Activated CD4-positive, alpha-beta T cell treated with anti-CD3 and anti-CD28 coated beads for 48 hours (primary cell): ENCODE results near the gene HDGFL2.

Experiments
- DNase-seq: peaks from one replicate; pipeline ENCODE4 v3.0.0-alpha.2; 2020

Gene HDGFL2

DNA sequence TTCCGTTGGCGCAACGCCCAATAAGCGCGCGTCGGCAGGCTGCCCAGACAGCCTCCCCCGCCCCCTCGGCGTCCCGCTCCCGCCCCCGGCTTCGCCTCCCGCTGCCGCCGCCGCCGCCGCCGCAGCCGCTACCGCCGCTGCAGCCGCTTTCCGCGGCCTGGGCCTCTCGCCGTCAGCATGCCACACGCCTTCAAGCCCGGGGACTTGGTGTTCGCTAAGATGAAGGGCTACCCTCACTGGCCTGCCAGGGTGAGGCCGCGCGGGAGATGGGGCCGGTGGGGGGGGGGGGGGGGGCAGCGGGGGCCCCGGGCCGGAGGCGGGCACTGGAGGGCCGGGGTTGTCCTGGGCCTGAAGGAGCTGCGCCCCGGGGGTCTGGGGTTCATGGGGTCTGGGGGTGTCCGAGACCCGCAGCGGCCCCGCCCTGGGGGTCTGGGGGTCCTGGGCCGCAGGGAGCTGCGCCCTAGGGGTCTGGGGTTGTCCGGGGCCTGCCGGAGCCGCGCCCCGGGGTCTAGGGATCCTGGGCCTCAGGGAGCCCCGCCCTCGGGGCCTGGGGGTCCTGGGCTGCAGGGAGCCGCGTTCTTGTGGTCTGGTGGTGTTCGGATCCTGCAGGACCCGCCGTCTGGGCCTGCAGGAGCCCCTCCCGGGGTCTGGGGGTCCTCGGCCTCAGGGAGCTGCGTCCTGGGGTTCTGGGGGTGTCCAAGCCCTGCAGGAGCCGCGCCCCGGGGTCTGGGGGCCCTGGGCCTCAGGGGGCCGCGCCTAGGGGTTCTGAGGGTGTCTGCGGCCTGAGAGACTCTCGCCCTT lies at the start of gene HDGFL2:
Gene HDGFL2, plus strand, starts transcription at position 124 of the 801 bp plus-strand sequence. Its CDS starts 54 bp downstream, at position 178.
- no peak for DNase-seq

DNA sequence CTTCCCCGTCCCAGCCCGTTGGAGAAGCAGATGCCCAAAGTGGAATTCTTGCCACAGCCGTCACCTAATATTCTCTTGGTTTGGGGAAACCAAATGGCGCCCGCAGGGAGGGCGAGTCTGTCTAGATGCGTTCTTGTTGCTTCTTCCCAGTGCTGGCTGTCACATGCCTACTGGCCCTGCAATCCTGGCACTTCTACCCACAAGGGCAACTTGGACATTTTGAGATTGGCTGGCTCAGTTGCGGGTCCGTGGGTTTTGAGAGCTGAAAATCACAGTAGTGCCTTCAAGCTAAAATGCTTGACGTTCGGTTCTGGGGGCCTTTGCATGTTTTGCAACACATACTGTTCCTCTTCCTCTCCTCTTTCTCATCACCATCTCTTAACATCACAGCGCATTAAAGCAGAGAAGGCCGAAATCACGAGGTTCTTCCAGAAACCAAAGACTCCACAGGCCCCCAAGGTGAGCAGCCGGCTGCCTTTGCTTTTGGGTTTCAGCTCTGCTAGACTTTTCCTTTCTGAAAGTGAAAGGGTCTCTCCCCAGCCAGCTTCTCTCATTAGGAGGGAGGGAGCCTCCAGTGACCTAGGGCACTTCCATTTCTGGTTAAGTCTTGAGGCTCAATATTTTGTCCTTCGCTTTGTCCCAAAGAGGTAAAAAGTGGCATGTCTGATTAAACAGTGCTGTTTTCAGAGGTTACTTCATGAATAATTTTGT lies 48.5 kb upstream of the HDGFL2 start:
- DNase-seq, result no peak

DNA sequence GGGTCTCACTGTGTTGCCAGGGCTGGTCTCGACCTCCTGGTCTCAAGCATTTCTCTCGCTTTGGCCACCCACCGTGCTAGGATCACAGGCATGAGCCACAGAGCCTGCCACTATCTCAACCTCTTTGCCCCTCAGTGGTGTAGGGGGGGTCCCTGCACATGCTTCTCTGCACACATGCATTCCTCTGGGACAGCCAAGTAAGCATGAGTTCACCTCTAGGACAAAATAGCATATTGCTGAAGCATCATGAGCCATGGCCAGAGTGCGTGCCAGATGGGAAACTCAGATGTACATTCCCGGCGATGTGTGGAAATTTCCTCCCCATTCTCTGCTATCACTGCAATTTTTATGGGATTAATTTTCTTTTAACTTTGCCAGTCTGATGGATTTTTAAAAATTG lies 46.6 kb upstream of the HDGFL2 start:
- no peak for DNase-seq

DNA sequence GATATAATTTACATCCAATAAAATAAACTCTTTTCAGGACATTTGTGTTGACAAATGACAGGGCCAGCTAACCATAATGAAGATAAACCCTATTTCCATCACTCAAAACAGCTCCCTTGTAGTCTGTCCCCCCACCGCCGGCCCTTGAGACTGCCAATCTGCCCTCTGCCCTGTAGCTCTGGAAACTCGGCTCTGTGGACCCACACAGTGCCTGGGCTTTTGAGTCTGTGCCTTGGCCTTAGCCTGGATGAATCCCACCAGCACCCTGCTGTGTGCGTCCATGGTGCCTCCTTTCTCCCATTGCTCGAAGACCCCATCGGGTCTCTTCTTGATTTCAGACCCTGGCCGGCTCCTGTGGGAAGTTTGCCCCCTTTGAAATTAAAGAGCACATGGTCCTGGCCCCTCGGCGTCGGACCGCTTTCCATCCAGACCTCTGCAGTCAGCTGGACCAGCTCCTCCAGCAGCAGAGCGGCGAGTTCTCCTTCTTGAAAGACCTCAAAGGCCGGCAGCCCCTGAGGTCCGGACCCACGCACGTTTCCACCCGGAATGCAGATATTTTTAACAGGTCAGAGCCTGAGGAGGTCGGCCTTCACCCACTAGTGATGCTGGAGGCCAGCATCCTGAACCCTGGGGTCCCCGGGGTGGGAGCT lies 43.6 kb upstream of the HDGFL2 start:
- no peak for DNase-seq

DNA sequence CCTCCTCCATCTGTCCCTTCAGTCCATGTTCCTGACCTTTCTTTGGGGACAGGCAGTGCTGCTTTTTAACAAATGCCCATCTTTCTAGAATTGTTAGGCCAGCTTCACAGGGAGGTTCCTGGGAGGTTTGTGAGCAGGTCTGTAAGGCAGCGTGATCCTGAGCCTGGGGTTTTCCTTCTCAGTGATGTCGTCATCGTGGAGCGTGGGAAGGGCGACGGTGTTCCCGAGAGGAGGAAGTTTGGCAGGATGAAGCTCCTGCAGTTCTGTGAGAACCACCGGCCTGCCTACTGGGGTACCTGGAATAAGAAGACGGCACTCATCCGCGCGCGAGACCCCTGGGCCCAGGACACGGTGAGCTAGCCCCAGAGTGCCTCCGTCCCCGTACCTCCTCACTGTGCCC lies 42.8 kb upstream of the HDGFL2 start:
- DNase-seq, result no peak

DNA sequence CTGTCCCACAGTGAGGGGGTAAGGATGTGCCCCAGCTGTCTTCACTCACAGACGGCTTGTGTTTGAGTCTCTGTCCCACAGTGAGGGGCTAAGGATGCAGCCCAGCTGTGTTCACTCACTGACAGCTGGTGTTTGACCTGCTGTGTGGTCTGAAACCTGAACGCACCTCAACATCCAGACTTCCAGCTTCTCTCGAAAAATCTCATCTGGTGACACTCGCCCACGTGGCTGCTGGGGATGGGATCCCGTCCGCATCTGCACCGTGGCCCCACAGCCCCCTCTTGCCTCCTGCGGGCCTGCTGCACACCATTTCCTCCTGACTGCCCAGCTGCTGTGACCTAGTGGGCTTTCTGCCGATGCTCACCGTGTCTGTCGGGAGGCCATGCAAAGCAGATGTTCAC lies 42.3 kb upstream of the HDGFL2 start:
- no peak for DNase-seq

DNA sequence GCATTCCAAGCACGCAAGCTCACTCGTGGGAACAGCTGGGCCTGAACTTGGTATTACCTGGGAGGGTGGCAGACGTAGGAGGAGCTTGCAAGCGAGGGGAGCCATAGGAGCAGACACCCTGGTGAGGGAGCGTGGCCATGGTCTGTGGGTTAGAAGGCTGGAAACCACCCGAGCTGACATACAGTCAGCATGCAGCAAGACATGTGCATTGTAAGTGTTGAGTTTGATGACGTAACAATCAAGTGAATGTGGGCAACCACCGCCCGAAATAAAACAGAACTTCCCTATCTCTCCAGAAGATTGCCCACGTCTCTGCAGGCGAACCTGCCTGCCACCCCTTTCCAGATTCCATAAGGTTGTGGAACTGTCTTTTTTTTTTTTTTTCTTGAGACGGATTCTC lies 41.3 kb upstream of the HDGFL2 start:
- DNase-seq, result no peak

DNA sequence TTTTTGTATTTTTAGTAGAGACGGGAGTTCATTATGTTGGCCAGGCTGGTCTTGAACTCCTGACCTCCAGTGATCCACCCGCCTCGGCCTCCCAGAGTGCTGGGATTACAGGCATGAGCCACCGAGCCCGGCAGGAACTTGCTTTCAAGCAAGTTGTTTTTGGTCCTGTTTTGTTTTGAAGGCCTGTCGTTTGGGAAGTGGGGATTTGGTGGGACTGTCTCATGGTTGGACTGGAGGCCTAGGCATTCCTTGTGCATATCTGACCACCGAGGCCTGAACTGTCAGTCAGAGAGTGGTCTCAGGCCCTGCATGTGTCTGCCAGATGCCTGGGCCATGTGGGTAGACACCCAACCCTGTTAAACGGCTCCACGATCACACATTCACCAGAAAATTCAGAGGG lies 40.8 kb upstream of the HDGFL2 start:
- no peak for DNase-seq

DNA sequence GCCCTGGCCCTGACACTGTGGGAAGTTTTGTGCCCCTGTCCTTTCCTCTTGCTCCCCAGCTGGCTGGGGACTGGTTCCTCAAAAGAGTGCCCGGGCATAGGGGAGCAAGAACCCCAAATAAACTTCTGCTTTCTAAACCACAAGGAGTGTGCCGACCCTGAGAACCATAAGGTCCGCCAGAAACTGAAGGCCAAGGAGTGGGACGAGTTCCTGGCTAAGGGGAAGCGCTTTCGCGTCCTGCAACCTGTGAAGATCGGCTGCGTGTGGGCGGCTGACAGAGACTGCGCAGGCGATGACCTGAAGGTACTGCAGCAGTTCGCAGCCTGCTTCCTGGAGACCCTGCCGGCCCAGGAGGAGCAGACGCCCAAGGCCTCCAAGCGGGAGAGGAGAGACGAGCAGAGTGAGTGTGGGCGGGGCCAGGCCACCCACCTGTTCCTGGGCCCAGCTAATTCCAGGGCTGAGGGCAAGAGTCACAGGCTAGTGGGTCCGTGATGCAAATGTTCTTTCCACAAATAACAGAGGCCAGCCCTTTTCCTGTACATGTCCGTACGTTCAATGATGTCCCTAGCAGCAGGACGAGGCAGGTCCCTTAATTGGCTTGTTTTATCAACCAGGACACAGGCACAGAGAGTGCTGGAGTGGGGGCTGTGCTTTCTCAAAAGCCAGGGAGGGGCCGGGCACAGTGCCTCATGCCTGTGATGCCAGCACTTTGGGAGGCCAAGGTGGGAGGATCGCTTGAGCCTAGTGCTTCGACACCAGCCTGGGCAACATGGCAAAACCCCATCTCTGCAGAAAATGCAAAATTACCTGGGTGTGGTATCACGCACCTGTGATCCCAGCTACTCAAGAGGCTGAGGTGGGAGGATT lies 40.1 kb upstream of the HDGFL2 start:
- DNase-seq, result no peak

DNA sequence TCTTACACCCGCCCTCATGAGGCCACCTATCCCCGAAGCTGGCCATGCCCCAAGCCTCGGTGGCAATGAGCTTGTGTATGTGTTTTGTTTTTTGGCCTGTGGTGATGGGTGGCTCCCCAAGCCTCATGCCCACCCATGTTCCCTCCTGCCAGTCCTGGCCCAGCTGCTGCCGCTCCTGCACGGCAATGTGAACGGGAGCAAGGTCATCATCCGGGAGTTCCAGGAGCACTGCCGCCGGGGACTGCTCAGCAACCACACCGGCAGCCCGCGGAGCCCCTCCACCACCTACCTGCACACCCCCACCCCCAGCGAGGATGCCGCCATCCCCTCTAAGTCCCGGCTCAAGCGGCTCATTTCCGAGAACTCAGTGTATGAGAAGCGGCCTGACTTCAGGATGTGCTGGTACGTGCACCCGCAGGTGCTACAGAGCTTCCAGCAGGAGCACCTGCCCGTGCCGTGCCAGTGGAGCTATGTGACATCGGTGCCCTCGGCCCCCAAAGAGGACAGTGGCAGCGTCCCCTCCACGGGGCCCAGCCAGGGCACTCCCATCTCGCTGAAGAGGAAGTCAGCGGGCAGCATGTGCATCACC lies 39.1 kb upstream of the HDGFL2 start:
- DNase-seq, result no peak

DNA sequence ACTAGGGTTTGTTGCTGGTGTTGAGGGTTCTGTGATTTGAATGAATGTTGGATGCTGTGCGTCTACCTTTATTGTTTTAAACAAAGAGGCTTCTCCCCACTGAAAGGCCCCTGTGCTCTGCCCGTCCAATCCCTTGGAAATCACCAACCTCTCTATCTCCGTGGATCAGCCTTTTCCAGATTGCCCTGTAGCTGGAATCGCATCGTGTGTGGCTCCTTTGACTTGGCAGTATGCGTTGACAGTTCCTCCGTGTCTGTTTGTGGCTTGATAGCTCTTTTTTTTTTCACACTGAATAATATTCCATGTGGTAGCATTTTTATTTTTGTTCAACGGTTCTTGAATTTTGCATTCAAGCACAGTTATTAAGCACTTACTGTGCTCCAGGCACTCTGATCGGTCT lies 37.7 kb upstream of the HDGFL2 start:
- no peak for DNase-seq

DNA sequence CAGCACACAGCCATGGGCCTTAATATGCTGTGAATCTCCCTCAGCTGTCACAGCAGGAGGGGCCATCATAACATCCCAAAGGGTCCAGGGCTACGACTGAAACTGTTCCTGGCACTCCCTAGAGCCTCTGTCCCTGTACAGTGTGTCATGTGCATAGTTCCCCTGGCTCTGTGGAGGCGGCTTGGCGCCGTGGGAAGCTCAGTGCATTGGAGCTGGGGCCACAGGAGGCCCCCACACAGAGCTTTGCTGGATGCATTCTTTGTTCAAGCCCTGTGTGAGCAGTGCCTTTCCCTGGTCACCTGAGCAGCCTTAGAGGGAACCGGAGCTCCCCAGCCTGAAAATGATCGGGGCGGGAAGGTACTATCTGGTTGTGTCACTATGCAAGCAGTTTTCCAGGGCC lies 35.9 kb upstream of the HDGFL2 start:
- DNase-seq, result no peak

DNA sequence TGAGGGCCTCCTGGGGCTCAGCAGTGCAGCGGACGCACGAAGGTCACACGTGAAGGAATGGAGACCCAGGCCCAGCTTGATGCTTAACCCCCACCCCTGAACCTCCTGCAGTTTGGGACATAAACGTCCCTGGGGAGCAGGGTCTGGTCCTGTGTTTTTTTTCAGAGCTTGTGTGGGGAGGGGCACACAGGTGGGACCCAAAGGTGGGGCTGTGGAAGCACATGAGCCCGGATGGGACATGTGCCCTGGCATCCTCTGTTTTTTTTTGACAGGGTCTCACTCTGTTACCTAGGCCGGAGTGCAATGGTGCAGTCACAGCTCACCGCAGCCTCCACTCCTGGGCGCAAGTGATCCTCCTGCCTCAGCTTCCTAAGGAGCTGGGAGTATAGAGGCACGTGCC lies 35.0 kb upstream of the HDGFL2 start:
- DNase-seq, result no peak

DNA sequence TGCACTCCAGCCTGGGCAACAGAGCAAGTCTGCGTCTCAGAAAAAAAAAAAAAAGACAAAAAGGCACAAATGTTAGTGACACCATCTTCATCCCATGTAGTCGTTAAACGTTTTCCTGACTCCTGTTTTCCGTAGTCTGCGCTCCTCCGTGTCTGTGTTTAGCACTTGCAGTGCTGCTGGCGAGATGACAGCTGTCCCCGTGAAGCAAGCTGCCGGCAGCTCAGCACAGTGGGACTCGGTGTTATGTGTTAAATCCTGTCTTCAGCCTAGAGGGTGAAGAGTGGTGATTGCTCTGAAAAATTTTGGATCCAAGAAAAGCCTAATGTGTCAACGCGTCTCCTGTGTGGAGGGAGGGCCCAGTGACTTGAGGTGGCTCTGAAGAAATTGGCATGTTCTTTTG lies 32.9 kb upstream of the HDGFL2 start:
- no peak for DNase-seq

DNA sequence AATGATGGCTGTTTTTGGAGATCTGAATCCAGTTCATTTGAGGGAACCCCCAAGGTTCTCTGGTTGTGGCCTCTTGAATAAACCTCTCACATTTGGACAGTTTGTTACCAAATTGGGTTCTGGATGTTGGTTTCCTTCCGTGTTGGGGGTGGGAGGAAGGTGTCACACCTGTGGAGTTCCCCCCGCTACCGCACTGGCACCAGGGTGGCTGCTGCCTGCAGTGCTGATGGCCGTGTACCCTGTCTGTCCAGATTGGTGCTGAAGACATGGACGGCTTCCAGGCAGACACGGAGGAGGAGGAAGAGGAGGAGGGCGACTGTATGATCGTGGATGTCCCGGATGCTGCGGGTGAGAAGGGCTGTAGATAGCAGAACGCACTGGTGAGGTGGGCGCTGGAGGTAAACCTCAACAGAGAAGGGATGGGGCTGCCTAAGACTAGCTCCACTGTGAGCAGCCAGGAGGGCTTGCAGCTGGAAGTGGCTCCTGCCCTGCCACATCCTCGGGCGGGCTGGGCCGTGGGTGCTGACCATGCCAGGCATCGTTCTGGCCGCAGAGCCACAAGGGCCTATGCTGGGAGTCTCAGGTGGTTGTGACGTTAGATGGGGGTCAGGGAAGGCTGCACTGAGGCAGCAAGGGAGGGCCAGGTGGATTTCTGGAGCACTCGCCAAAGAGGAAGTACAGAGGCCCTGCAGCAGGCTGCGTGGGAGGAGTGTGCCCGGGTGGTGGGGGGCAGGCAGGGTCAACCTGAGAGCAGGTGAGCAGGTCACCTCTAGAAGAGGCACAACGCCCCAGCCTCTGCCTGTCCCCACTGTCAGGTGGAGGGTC lies 29.9 kb upstream of the HDGFL2 start:
- no peak for DNase-seq

DNA sequence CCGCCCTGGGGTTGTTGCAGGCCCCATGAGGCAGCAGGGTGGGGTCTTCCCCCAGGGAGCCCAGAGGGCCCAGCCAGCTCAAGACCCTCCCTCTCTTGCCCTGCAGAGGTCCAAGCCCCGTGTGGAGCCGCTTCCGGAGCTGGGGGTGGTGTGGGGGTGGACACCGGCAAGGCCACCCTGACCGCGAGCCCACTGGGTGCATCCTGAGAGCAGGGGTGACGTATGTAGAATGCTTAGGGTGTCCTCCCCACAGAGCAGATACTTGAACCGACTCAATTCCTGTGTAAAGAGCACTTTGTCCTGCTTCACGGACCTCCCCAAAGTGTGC lies 29.3 kb upstream of the HDGFL2 start:
- no peak for DNase-seq

DNA sequence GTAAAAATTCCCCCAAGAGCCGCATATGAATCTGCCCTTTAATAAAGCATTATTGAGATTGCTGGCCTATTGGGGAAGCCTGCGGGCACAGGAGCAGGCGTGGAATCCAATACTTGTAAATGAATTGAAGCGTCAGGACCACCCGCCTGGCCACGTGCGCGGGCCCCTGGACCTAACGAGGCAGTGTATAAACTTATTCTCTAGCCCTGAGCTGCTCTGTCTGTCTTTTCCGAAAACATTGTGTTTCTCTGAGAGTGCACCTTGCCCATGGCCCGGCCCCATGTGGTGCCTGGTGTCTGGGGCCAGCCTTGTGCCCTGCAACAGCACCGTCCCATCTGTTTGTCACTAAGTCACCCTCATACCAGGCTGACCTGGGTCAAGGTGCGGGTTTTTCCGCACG lies 28.9 kb upstream of the HDGFL2 start:
- DNase-seq, result no peak

DNA sequence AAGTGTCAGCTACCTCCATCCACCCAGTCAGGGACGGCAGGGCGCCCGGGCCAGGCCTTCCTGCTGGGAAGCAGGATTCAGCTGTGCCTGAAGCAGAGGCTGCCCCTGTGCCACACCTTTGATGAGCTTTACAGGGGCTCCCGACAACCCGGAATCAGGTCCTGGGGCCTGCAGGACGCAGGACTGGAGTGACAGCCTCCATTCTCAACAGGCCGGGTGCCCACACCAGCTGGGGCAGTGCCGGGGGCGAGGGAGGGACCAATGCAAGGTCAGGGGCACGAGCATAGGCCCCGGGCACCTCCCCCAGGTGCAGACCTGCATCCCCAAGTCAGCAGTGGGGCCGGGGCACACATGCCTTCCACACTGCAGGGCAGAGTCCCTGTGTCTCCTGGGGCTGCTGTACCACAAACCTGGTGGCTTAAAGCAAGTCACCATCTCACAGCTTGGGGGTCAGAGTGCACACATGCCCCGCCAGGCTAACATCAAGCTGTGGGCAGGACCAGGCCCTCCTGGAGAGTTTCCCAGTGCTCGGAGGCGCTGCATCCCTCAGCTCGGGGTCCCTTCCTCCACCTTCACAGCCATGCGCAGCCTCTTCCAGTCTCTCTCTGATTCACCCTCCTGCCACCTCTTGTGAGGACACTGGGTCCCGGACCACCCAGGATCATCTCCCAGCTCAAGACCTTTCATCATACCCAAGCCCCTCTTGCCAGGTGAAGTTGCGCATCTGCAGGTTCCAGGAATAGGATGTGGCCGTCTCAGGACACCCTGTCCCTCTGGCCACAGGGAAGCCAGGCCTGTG lies 27.9 kb upstream of the HDGFL2 start:
- no peak for DNase-seq

DNA sequence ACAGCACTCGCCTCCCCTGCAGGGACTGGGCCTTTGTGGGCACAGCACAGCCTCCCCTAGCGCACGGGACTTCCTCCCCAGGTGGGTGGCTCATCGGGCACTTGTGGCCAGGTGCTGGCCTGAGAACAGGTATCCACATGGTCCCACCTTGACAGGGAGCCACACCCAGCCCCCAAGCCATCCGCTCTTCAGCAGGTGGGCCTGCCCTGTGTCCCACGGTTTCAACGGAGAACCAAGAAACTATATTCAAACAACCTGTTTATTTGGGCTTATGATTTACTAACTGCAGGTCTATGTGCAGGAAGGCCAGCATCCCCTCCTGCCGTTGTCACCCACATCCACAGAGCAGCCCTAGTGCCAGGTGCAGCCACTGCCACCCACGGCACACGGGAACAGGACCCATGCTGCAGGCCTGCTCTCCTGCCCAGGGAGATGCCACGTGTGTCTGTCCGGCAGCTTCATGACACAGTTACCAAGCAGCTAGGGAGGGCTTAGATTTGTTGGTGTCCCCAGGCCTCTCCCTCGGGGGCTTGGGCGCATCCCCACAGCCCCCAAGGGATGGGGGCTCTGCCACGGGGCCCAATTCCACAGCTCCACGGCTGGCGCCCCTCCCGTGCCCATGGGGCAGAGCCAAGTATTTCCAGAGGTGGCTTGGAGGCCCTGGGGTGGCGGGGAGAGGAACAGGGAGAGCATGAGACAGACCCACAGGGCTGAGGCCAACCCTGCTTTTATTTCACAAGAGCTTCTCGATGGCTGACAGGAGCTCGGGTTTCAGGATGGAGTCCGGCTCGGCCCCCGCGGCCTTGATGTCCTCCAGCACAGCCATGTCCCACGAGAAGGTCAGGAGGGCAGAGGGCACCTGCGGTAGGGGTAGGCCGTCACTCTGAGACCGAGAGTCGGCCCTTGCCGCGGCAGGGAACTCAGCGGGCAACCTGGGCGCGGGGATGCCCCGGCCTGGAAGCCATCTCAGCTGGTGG lies 27.0 kb upstream of the HDGFL2 start:
- DNase-seq, result no peak
